ENCODE measurements around the gene RFWD3.

Gene RFWD3

DNA sequence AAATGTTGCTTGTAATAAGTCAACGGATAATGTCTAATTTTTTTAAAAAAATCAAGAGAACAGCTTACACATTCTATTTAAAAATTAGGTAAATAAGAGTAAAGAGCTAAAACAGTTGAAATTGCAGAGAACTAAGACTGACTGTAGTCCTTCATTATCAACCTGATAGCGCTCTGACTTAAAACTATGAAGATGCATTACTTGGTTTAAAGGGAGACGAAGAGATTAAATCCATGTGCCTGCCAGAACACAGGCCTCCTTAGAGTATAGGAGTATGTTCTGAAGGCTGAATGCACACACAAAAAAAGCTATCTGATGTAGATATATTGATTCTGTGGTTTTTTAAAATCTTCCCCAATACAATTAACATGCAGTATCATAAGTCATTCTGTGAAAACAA is 88.2 kb downstream of the RFWD3 start:
- no peak for DNase-seq (ENCODE audit: low read depth)

DNA sequence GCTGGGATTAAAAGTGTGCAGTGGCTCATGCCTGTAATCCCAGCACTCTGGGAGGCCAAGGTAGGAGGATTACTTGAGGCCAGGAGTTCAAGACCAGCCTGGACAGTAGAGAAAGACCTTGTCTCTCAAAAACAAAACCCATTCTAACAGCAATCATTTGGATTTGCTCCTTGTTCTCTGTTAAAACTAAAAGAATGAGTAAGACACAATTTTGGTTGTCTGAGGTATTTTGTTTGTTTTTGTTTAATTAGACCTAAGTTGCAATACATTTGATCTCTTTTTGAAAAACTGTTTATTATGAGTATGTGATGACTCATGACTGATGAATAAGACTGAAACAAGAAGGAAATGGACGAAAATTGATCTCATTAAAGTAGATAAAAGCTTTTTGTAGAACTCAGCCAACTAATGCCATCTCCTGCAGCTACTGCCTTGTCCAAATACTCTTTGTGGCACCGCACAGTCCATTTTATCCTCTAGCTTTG is 88.8 kb downstream of the RFWD3 start:
- DNase-seq (ENCODE audit: low read depth): no peak

DNA sequence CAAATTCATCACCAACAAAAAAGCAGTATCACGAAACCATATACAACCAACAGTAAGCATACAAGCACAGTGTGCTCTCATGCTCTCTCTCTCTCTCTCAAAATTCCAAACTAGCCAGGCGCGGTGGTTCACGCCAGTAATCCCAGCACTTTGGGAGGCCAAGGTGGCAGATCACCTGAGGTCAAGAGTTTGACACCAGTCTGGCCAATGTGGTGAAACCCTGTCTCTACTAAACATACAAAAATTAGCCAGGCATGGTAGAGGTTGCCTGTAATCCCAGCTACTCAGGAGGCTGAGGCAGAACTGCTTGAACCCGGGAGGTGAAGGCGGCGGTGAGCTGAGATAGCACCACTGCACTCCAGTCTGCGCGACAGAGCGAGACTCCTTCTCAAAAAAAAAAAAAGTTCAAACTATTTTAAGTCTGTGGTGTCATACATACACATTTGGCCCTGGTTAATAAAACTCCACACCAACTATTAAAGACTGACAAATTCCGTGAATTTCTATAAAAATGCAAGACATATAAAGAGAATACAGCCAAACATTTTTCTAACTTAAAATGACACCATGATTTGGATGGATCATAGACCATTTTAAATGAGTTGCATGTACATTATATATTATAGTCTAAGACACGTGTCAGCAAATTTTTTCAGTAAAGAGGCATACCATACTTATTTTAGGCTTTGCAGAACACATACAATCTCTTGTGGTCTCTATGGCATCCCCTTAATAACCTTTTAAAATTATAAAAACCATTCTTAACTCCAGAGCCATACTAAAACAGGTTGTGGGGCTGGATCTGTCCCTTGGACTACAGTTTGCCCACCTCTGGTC is 90.7 kb downstream of the RFWD3 start:
- DNase-seq (ENCODE audit: low read depth): no peak

DNA sequence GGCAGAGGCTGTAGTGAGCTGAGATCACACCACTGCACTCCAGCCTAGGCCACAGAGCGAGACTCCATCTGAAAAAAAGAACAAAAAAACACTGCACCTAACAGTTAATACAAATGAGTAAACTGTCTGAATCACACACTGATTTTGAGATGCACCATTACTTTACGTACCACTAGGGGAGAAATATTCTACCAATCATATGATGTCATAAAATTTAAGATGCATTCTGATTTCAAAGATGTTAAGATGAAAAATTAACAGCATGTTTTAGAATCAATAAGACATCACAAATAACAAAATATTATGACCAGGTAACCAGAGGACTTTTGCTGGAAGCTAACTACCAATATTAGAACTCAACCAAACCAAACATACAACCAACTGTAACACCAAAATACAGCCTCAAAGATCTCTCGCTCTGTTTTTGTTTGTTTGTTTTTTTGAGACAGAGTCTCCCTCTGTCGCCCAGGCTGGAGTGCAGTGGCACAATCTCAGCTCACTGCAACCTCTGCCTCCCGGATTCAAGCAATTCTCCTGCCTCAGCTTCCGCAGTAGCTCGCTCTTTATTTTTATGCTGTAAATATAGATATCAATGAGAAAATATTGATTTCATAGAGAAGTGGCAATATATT is 91.4 kb downstream of the RFWD3 start:
- no peak for DNase-seq (ENCODE audit: low read depth)

DNA sequence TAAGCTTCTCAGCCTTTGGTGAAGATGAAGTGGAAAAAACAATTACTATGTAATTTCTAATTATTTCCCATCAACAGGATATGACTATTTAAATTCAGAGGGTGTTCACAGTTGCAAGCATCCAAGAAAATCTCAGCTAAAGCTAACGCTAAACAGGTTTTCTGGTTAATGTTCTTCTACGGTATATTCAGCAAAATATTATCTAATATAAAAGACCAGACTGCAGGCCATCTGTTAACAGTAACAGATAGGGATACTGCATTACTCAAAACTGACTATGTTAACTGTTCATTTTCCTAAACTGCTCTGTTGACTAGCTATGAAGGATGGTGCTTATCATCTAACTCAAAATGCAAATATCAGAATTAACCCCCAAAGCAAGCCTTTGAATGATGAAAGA is 92.5 kb downstream of the RFWD3 start:
- no peak for DNase-seq (ENCODE audit: low read depth)

DNA sequence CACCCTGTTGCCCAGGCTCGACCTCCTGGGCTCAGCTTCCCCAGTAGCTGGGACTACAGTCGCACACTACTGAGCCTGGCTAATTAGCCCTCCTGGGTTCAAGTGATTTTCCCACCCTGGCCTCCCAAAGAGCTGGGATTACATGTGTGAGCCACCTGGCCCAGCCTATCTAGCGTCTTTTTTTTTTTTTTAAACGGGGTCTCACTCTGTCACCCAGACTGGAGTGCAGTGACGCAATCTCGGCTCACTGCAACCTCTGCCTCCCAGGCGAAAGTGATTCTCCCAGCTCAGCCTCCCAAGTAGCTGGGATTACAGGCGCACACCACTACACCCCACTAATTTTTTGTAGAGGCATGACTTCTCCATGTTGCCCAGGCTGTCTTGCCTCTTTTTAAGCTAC is 93.1 kb downstream of the RFWD3 start:
- DNase-seq (ENCODE audit: low read depth): no peak
